Liver (tissue), 9 donors: Measurements from ENCODE around the gene DLGAP5. TPM values are rescaled to one million over a fixed set of nuclear protein-coding genes. Genes with fewer than 3 reads are reported as not detected.
A peak's percentile ranks its signal among the peaks of the same experiment; 100 is the strongest.

Source experiments
- DNase-seq: peaks from one replicate; pipeline ENCODE4 v3.0.0-alpha.2; 2017; ENCODE audit warnings: low spot score
- H3K27ac ChIP-seq, 2 donors: one replicate each; pipeline ENCODE4 v1.7.0; 2013; ENCODE audit warnings: inconsistent platforms in 2 of 2, low read length in 2 of 2, control low read depth in 1 of 2, low read depth in 1 of 2, mild to moderate bottlenecking in 1 of 2
- H3K27me3 ChIP-seq, 4 donors: one replicate each; pipeline versions ENCODE4 v1.6.1 to v1.7.0; 2013; ENCODE audit warnings: low read length in 3 of 4, inconsistent platforms in 1 of 4, mild to moderate bottlenecking in 1 of 4, moderate library complexity in 1 of 4; ENCODE audit not compliant: control insufficient read depth in 4 of 4, insufficient read depth in 4 of 4
- H3K36me3 ChIP-seq, 4 donors: one replicate each; pipeline versions ENCODE4 v1.6.1 to v1.7.0; 2013; ENCODE audit warnings: low read length in 3 of 4, mild to moderate bottlenecking in 3 of 4, low read depth in 1 of 4, moderate library complexity in 1 of 4; ENCODE audit not compliant: control insufficient read depth in 4 of 4, insufficient read depth in 3 of 4
- H3K4me1 ChIP-seq, 4 donors: one replicate each; pipeline versions ENCODE4 v1.6.1 to v1.7.0; 2013; ENCODE audit warnings: low read length in 3 of 4, mild to moderate bottlenecking in 3 of 4, moderate library complexity in 1 of 4; ENCODE audit not compliant: control insufficient read depth in 4 of 4, insufficient read depth in 4 of 4
- H3K4me3 ChIP-seq, 3 donors: one replicate each; pipeline versions ENCODE4 v1.6.1 to v1.7.0; 2013; ENCODE audit warnings: low read length in 3 of 3, control low read depth in 1 of 3, low read depth in 1 of 3, mild to moderate bottlenecking in 1 of 3
- H3K9ac ChIP-seq, 2 donors: one replicate each; pipeline ENCODE4 v1.7.0; 2013; ENCODE audit warnings: low read length in 2 of 2, mild to moderate bottlenecking in 2 of 2, moderate library complexity in 2 of 2, control low read depth in 1 of 2, low read depth in 1 of 2
- H3K9me3 ChIP-seq, 4 donors: one replicate each; pipeline versions ENCODE4 v1.6.1 to v1.7.0; 2013; ENCODE audit warnings: low read length in 3 of 4; ENCODE audit not compliant: control insufficient read depth in 4 of 4
- EGR1 ChIP-seq, 2 donors: IDR thresholded peaks; 2 replicates each; pipeline ENCODE4 v1.6.1; 2016 to 2018; ENCODE audit warnings: antibody characterized with exemption in 2 of 2, low read depth in 2 of 2
- FOXA1 ChIP-seq: IDR thresholded peaks from 2 replicates; pipeline ENCODE4 v1.6.1; 2016; ENCODE audit warnings: antibody characterized with exemption
- FOXA2 ChIP-seq: IDR thresholded peaks from 2 replicates; pipeline ENCODE4 v1.6.1; 2016; ENCODE audit warnings: antibody characterized with exemption
- GABPA ChIP-seq, 2 donors: IDR thresholded peaks in 1 of 2; conservative IDR thresholded peaks in 1 of 2; 2 replicates each; pipeline ENCODE4 v1.6.1; 2016; ENCODE audit warnings: antibody characterized with exemption in 2 of 2, mild to moderate bottlenecking in 1 of 2, moderate library complexity in 1 of 2
- HNF4G ChIP-seq: IDR thresholded peaks from 2 replicates; pipeline ENCODE4 v1.6.1; 2016; ENCODE audit warnings: antibody characterized with exemption
- JUND ChIP-seq, 2 donors: IDR thresholded peaks; 2 replicates each; pipeline ENCODE4 v1.6.1; 2016; ENCODE audit warnings: antibody characterized with exemption in 2 of 2
- RAD21 ChIP-seq, 2 donors: IDR thresholded peaks; 2 replicates each; pipeline ENCODE4 v1.6.1; 2016; ENCODE audit warnings: antibody characterized with exemption in 2 of 2, mild to moderate bottlenecking in 2 of 2
- RXRA ChIP-seq, 2 donors: IDR thresholded peaks; 2 replicates each; pipeline ENCODE4 v1.6.1; 2017 to 2018; ENCODE audit warnings: antibody characterized with exemption in 2 of 2, mild to moderate bottlenecking in 1 of 2
- YY1 ChIP-seq: IDR thresholded peaks from 2 replicates; pipeline ENCODE4 v1.6.1; 2016; ENCODE audit warnings: antibody characterized with exemption, mild to moderate bottlenecking
- WGBS: extraction: QIAGEN DNeasy Blood & Tissue Kit; methylation state at CpG from one replicate; pipeline ENCODE4 v1.1.7; 2013; 5-methylcytosine and 5-hydroxymethylcytosine counted together
- polyA plus RNA-seq, 2 donors: library from polyadenylated mRNA; stranded (reverse) in 1 of 2; unstranded in 1 of 2; fragments of 200-250 nt in 1 of 2; fragments of >200 nt in 1 of 2; fragmentation: Nextera tagmentation in 1 of 2; extraction: Ambion mirVana in 1 of 2; gene quantifications; one replicate each; pipeline versions ENCODE4 v1.2.1 to v1.2.3, GENCODE V29; 2013 to 2015
- total RNA-seq, 2 donors: library from RNA; depleted of rRNA; stranded (reverse); fragments of >200 nt; gene quantifications; one replicate each; pipeline ENCODE4 v1.2.3, GENCODE V29; 2014
- TF ChIP-seq, protein P1 (sequence below): IDR thresholded peaks from 2 replicates; pipeline ENCODE4 v1.6.1; 2016; ENCODE audit warnings: antibody characterized with exemption
- TF ChIP-seq, protein P2 (sequence below): fragments of 150-350 bp; IDR thresholded peaks from 2 replicates; pipeline ENCODE4 v1.5.1; 2017; ENCODE audit warnings: improper control_type of control experiment, low read depth, low read length; ENCODE audit not compliant: missing input control
- TF ChIP-seq, protein P3 (sequence below): IDR thresholded peaks from 2 replicates; pipeline ENCODE4 v1.6.1; 2016; ENCODE audit warnings: antibody characterized with exemption
- donor health status: healthy.
- donor health status: healthy.
- donor health status: healthy.
- donor health status: healthy.
- donor health status: healthy.

Gene DLGAP5
- total and polyA plus RNA-seq, 4 donors, result under 0.01 to 42.5 (median 0.70) TPM

- no peak for DNase-seq
- Histone ChIP-seq H3K4me1 (no peaks in the 10 kb centered on the region), H3K9me3 (no peaks in the 10 kb centered on the region), H3K27me3 (no peaks in the 10 kb centered on the region), H3K9ac (no peak overlapping the region), H3K27ac (no peak overlapping the region), H3K36me3 (no peaks in the 10 kb centered on the region), H3K4me3 (no peak overlapping the region)
- WGBS, result 84% methylated on average over 2 of the region's 2 CpGs
- TF ChIP-seq, protein P1, sequence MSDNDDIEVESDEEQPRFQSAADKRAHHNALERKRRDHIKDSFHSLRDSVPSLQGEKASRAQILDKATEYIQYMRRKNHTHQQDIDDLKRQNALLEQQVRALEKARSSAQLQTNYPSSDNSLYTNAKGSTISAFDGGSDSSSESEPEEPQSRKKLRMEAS, result no peak
- TF ChIP-seq HNF4G, result no peak
- no peak for TF ChIP-seq YY1
- TF ChIP-seq RAD21 (IDR thresholded peaks at IDR 0.05), result no peak
- TF ChIP-seq, protein P2, sequence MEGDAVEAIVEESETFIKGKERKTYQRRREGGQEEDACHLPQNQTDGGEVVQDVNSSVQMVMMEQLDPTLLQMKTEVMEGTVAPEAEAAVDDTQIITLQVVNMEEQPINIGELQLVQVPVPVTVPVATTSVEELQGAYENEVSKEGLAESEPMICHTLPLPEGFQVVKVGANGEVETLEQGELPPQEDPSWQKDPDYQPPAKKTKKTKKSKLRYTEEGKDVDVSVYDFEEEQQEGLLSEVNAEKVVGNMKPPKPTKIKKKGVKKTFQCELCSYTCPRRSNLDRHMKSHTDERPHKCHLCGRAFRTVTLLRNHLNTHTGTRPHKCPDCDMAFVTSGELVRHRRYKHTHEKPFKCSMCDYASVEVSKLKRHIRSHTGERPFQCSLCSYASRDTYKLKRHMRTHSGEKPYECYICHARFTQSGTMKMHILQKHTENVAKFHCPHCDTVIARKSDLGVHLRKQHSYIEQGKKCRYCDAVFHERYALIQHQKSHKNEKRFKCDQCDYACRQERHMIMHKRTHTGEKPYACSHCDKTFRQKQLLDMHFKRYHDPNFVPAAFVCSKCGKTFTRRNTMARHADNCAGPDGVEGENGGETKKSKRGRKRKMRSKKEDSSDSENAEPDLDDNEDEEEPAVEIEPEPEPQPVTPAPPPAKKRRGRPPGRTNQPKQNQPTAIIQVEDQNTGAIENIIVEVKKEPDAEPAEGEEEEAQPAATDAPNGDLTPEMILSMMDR, result no peak
- no peak for TF ChIP-seq RXRA (IDR thresholded peaks at IDR 0.05)
Measured at GRCh38 chr14:55170526-55170925, 20.9 kb downstream of the DLGAP5 start.

- no peaks in the 10 kb centered on the region for H3K4me1 ChIP-seq
- TF ChIP-seq GABPA (IDR thresholded peaks at IDR 0.05 in 1 of 2, conservative IDR thresholded peaks at IDR 0.05 in 1 of 2) (no peak), RAD21 (IDR thresholded peaks at IDR 0.05) (peak; percentile 79 to 81), EGR1 (IDR thresholded peaks at IDR 0.05; ENCODE audit: low read depth in 2 of 2) (no peak), FOXA1 (no peak)
- TF ChIP-seq, protein P2, result peak; percentile 62
- H3K4me3 ChIP-seq, result no peak overlapping the region
- no peaks in the 10 kb centered on the region for H3K27me3 ChIP-seq
- no peak overlapping the region for H3K9ac ChIP-seq
- no peaks in the 10 kb centered on the region for H3K9me3 ChIP-seq
- H3K36me3 ChIP-seq, result no peaks in the 10 kb centered on the region
- DNase-seq, result no peak
- no peak overlapping the region for H3K27ac ChIP-seq
Measured at GRCh38 chr14:55160989-55161388, 30.4 kb downstream of the DLGAP5 start.

DNA sequence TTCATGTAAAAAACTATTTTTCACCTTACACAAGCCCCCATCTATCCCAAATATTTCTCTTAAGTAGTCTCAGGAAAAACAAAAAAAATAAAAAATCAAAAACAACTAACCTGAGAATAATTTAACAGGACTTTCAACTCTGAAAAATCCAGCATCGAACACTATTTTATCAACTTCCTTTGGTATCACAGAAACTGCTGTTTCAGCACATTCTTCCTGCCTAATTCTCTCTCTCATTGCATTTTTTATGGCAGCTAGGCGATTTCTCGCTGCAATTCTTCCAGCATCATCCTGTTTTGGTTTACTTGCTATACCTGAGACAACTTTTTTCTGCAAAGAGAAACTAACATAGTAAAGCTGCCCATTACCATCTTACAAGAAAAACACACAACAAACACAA lies 33.0 kb downstream of the DLGAP5 start:
- H3K4me3 ChIP-seq, result no peak overlapping the region
- 72% methylated on average over 3 of the region's 3 CpGs for WGBS
- TF ChIP-seq RAD21 (IDR thresholded peaks at IDR 0.05) (no peak), GABPA (IDR thresholded peaks at IDR 0.05 in 1 of 2, conservative IDR thresholded peaks at IDR 0.05 in 1 of 2) (no peak), JUND (IDR thresholded peaks at IDR 0.05) (no peak), FOXA2 (no peak)
- TF ChIP-seq, protein P1, result no peak
- TF ChIP-seq, protein P3, sequence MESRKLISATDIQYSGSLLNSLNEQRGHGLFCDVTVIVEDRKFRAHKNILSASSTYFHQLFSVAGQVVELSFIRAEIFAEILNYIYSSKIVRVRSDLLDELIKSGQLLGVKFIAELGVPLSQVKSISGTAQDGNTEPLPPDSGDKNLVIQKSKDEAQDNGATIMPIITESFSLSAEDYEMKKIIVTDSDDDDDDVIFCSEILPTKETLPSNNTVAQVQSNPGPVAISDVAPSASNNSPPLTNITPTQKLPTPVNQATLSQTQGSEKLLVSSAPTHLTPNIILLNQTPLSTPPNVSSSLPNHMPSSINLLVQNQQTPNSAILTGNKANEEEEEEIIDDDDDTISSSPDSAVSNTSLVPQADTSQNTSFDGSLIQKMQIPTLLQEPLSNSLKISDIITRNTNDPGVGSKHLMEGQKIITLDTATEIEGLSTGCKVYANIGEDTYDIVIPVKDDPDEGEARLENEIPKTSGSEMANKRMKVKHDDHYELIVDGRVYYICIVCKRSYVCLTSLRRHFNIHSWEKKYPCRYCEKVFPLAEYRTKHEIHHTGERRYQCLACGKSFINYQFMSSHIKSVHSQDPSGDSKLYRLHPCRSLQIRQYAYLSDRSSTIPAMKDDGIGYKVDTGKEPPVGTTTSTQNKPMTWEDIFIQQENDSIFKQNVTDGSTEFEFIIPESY, result no peak
- no peak for DNase-seq
- no peak overlapping the region for H3K27ac ChIP-seq
- no peaks in the 10 kb centered on the region for H3K9me3 ChIP-seq
- no peaks in the 10 kb centered on the region for H3K27me3 ChIP-seq
- no peaks in the 10 kb centered on the region for H3K4me1 ChIP-seq
- H3K9ac ChIP-seq, result no peak overlapping the region
- no peaks in the 10 kb centered on the region for H3K36me3 ChIP-seq
